Stimulated activated CD4-positive, alpha-beta T cell treated with anti-CD3 and anti-CD28 coated beads, Interleukin-4, amount 100 ng/mL, for 4 hours (primary cell): ENCODE data around the gene C19orf81.

Experiments
- DNase-seq, 2 experiments: peaks; one replicate each; pipeline ENCODE4 v3.0.0-alpha.2; 2020

Gene C19orf81

DNA sequence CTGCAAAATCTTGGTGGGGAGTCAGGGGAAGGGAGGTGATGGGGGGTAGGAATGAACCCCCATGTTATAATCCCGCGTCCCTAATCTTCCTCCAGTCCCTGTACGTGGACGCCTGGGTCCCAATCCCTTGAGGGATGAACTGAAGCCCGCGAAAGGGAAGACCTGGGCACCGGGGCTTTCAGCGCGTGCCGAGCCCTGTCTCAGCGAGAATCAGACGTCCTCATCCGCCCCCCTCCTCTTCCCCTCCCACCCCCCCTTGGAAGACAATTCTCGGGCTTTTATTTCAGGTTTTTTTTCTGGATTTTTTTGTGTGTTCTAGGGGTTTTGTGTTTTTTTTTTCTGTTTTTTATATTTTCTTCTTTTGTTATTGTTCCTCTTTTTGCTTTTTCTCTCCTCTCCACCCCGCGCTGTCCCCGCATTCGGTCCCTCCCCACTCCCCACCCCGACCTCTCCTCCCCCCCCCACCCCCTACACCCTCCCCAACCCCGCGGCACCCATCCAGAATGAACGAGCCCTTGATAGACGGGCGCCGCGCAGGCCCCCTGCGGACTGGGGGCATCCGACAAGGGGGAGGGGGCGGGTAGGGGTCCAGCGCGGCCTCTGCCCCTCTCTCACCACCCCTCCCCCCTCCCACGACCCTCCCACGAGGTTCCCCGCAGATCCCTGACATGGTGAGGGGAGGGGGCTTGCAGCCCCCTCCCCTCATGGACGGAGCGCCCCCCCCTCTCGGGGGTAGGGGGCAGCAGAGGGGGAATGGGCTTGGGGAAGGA lies 10.3 kb downstream of the C19orf81 start:
- no peak for DNase-seq

- no peak for DNase-seq
Observed at GRCh38 chr19:50660088-50660366, 10.8 kb downstream of the C19orf81 start.

DNA sequence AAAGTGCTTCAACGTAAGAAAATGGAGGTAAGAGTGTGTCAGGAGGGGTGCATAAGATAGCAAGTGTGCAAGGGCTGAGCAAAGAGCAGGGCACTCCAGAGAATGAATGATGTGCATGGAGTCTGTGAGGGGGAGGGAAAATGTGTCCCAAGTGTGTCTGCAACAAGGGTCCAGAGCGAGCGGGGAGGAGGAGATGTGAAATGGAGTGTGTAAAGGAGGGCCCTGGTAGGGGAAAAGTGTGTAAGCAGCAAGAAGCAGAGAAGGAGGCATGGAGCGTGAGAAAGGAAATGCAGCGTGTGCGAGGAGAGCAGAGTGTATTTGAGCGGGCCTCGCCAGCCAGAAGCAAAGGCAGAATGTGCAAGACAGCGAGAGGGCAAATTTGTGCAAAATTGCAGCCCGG lies 11.8 kb downstream of the C19orf81 start:
- no peak for DNase-seq

GRCh38 chr19:50661766-50662650 lies 12.8 kb downstream of the C19orf81 start:
- no peak for DNase-seq

- no peak for DNase-seq
Observed at GRCh38 chr19:50662651-50663481, 13.6 kb downstream of the C19orf81 start.

- DNase-seq = no peak
Observed at GRCh38 chr19:50663482-50663790, 14.2 kb downstream of the C19orf81 start.

DNA sequence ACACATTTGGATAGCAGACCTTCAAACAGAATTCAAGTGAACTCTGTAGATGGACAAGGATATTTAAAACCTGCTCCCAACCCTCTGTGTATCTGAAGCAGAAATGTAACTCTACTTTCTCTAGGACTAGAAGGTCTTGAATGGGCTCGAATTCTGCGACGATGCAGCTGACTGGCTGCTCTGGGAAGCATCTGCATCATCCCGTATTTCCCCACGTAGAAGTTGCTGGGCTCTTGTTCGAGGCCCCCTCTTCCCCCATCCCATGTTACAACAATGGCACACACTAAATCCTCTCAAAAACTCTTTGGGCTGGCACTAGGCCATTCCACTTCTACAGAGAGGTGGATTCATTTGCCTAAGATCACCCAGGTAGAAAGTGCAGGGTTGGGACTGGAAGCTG lies 15.0 kb downstream of the C19orf81 start:
- no peak for DNase-seq

DNA sequence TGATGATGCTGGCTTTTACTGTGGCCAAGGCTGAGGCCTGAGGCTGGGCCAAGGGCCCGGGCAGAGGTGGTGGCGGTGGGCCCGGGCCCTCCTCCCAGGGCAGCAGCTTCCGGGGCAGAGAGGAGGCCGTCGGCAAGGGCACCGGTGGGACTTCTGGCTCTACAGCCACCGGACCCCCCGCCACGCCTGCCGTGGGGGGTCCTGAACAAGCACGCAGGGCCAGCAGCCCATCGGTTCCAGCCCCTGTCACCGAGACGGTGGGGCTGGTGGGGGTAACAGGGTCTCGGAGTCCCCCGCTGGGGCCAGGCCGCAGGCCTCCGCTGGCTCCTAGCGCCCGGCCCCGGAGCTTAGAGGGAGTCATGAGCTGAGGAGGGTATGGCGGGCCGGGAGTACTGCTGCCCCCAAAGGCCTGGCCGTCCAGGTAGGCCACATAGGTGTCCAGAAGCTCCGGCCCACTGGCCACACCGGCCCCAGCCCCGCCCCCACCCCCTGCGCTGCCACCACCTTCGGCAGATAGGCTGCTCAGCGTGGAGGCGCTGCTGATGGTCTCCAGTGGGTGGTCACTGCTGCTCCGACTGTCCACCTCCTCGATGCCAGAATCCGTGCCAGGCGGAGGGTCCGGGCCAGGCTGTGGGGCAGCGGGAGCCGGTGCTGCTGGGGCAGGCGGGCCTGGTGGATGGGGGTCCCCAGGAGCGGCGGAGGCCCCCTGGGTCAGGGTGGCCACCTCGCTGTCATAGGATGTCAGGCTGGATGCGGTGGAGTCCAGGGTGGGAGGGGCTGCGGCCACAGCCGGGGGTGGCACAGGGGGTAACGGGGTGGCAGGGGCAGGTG lies 17.3 kb downstream of the C19orf81 start:
- no peak for DNase-seq

GRCh38 chr19:50667177-50667758 lies 18.0 kb downstream of the C19orf81 start:
- DNase-seq = no peak

DNA sequence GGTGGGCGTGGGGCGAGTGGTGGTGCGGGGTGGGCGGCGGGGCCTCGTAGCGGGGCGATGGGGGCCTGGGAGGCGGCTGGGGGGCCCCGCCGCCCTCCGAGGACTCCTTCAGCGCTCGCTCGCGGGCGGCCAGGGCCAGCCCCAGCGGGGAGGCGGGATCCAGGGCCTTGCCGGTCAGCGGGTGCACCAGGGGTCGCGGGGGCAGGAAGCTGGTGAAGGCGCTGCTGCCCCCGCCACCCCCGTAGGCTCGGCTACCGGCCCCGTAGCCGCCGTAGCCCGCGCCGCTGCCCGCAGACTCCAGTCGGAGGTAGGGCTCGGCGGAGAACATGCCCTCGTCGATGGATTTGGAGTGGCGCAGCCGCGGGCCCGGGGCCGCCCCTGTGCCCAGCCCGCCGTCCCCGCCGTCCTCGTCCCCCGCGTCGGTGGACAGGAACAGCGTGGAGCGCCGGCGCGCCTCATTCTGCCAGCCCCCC lies 18.6 kb downstream of the C19orf81 start:
- no peak for DNase-seq

GRCh38 chr19:50668416-50668815 lies 19.2 kb downstream of the C19orf81 start:
- DNase-seq = no peak

GRCh38 chr19:50668879-50669278 lies 19.6 kb downstream of the C19orf81 start:
- no peak for DNase-seq

- peak in 1 of 2 experiments; percentile 35 for DNase-seq
Observed at GRCh38 chr19:50669302-50670101, 20.3 kb downstream of the C19orf81 start.

DNA sequence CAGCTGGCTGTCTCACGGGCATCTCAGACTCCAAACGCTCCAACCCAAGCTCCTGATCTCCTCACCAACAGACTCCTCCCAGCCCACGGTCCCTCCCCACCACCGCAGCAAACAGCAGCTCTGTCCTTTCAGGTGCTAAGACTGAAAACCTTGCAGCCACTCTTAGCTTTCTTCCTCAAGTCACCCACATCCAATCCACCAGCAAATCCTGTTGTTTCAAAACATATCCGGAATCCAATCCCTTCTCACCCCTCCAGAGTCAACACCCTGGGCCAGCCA lies 20.8 kb downstream of the C19orf81 start:
- no peak for DNase-seq

GRCh38 chr19:50673118-50673517 lies 23.9 kb downstream of the C19orf81 start:
- no peak for DNase-seq

GRCh38 chr19:50676625-50677197 lies 27.5 kb downstream of the C19orf81 start:
- DNase-seq = no peak

DNA sequence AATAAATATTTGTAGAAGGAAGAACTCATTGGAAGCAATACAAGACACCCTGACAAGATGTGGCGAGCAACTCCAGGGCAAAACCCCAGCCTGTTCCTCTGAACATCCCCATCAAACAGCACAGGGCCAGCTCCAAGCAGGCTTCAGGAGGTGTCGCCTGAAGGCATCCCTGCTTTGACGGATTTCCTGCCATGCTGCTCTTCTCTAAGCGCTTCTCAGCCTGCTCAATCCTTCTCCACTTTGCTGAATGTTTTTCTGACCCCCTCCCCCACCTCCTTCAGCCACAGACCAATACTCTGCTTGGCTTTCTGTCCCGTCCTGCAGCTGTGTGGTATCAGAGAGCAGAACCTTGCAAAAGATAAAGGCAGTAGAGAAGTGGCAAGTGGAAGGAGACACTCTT lies 28.4 kb downstream of the C19orf81 start:
- DNase-seq = no peak

DNA sequence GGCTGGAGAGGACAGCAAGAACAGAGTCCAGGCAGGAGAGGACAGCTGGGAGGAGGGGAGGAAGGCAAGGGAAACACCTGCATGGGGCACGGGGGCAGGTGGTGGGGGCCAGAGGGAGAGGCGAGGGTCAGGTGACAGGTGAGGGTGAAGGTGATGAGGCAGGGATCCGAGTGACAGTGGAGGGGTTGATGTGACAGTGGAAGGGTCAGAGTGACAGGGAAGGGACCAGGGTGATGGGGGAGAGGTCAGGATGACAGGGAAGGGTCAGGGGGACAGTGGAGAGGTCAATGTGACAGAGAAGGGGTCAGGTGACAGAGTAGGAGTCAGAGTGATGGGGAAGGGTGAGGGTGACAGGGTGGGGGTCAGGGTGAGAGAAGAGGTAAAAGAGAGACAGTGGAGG lies 29.1 kb downstream of the C19orf81 start:
- no peak for DNase-seq

DNA sequence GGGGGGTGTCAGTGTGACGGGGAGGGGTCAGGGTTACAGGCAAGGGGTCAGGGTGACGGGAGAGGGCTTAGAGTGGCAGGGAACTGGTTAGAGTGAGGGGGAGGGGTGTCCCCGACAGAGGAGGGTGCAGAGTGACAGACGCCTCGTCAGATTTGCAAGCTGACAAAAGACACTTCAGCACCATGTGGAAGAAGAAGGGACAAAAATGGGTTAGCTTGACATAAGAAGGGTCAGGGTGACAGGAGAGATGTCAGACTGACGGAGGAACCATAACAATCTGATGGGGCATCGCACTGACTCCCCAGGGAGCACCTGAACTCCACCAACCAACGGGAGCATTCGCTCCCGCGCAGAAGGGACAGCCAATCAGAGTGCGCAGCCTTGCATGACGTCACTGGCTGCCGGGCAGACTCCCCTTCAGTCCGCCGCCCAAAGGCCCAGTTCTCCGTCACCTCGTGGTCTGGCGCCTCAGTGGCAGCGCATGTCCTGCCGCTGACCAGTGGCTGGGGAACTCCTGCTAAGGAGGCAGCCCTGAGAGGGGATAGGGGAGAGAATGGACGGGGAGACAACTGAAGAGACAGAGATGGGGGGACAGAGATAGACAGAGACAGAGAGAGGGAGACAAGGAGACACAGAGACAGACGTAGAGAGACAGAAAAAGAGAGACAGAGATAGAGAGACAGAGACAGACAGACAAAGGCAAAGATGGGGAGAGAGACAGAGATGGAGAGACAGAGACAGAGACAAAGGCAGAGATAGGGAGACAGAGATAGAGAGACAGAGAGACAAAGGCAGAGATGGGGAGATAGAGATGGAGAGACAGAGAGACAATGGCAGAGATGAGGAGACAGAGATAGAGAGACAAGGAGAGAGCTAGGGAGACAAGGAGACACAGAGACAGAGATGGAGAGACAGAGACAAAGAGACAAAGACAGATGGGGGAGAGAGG lies 30.2 kb downstream of the C19orf81 start:
- peak; percentile 68 to 71 for DNase-seq
